IMR-90 (cell line): ENCODE results near the gene GPX6. TPM values are rescaled to one million over a fixed set of nuclear protein-coding genes. Genes with fewer than 3 reads are reported as not detected.

Source experiments
- ATAC-seq: fragments of 200-7000 bp; cut with Tn5 transposase; 2 replicates; pipeline ENCODE4 v1.9.1; 2020; ENCODE audit warnings: low read depth, mild to moderate bottlenecking, moderate library complexity
- BruUV-seq: library from RNA; stranded (reverse); fragments of 400-500 nt; replicated peaks from 2 replicates; lab custom pipeline; 2021; lab: Mats Ljungman, UMichigan
- CTCF ChIA-PET: fragments of 300-600 bp; formaldehyde crosslinking; extraction: SDS; loops from one replicate; lab custom pipeline; 2021; ENCODE audit warnings: antibody characterized with exemption; lab: Yijun Ruan, JAX
- POLR2A ChIA-PET: fragments of 300-600 bp; sonication (Branson Sonifier 250); formaldehyde crosslinking; loops from one replicate; lab custom pipeline; 2022; ENCODE audit warnings: antibody characterized with exemption; ENCODE audit not compliant: unreplicated experiment; lab: Charles Lee
- DNase-seq: peaks from one replicate; pipeline ENCODE4 v3.0.0; 2013
- H2AFZ ChIP-seq: replicated peaks from 2 replicates; pipeline ENCODE3; 2013; ENCODE audit warnings: low read length, mild to moderate bottlenecking; ENCODE audit not compliant: poor library complexity
- H2AK5ac ChIP-seq: 2 replicates; pipeline ENCODE4 v1.6.1; 2013; ENCODE audit warnings: low read depth, low read length, inconsistent platforms
- H2AK9ac ChIP-seq: replicated peaks from 2 replicates; pipeline ENCODE3; 2013; ENCODE audit warnings: mild to moderate bottlenecking, low read depth, low read length, moderate library complexity; ENCODE audit not compliant: poor library complexity
- H2BK120ac ChIP-seq: 2 replicates; pipeline ENCODE4 v1.6.1; 2013; ENCODE audit warnings: low read depth, low read length, inconsistent platforms
- H2BK15ac ChIP-seq: 3 replicates; pipeline ENCODE4 v1.6.1; 2013; ENCODE audit warnings: low read depth, low read length, inconsistent platforms
- H2BK20ac ChIP-seq: 2 replicates; pipeline ENCODE4 v1.6.1; 2013; ENCODE audit warnings: low read depth, mild to moderate bottlenecking, inconsistent platforms, low read length, moderate library complexity
- H2BK5ac ChIP-seq: 2 replicates; pipeline ENCODE4 v1.6.1; 2013; ENCODE audit warnings: mild to moderate bottlenecking, low read depth, low read length, inconsistent platforms; ENCODE audit not compliant: poor library complexity, severe bottlenecking
- H3K14ac ChIP-seq: replicated peaks from 2 replicates; pipeline ENCODE4 v1.6.1; 2013; ENCODE audit warnings: low read depth, low read length, inconsistent platforms
- H3K18ac ChIP-seq: 2 replicates; pipeline ENCODE4 v1.6.1; 2013; ENCODE audit warnings: low read depth, low read length, control low read depth
- H3K23ac ChIP-seq: 2 replicates; pipeline ENCODE4 v1.6.1; 2013; ENCODE audit warnings: low read depth, low read length, inconsistent platforms
- H3K27ac ChIP-seq: 2 replicates; pipeline ENCODE4 v1.5.1; 2013; ENCODE audit warnings: mild to moderate bottlenecking, control low read depth, low read length; ENCODE audit not compliant: insufficient read depth
- H3K27me3 ChIP-seq: 2 replicates; pipeline ENCODE4 v1.6.1; 2013; ENCODE audit warnings: low read length; ENCODE audit not compliant: control insufficient read depth, insufficient read depth
- H3K36me3 ChIP-seq: 2 replicates; pipeline ENCODE4 v1.6.1; 2013; ENCODE audit warnings: low read length, mixed read lengths; ENCODE audit not compliant: control insufficient read depth, insufficient read depth
- H3K4ac ChIP-seq: 2 replicates; pipeline ENCODE4 v1.6.1; 2013; ENCODE audit warnings: low read depth, low read length, inconsistent platforms
- H3K4me1 ChIP-seq: 2 replicates; pipeline ENCODE4 v1.6.1; 2013; ENCODE audit warnings: low read length, mixed read lengths; ENCODE audit not compliant: control insufficient read depth, insufficient read depth
- H3K4me2 ChIP-seq: 2 replicates; pipeline ENCODE4 v1.6.1; 2013; ENCODE audit warnings: low read depth, mild to moderate bottlenecking, control low read depth, low read length, moderate library complexity
- H3K4me3 ChIP-seq: 2 replicates; pipeline ENCODE4 v1.5.1; 2013; ENCODE audit warnings: low read depth, mild to moderate bottlenecking, control low read depth, low read length, moderate library complexity; ENCODE audit not compliant: insufficient read depth
- H3K56ac ChIP-seq: 2 replicates; pipeline ENCODE4 v1.6.1; 2013; ENCODE audit warnings: low read length, inconsistent platforms; ENCODE audit not compliant: insufficient read depth; ENCODE audit errors: extremely low read depth
- H3K79me1 ChIP-seq, 2 experiments: 2 replicates each; pipeline ENCODE4 v1.6.1; 2013; ENCODE audit warnings: low read length in 2 of 2, inconsistent platforms in 1 of 2, low read depth in 1 of 2
- H3K9ac ChIP-seq: 2 replicates; pipeline ENCODE4 v1.6.1; 2013; ENCODE audit warnings: low read depth, low read length, control low read depth
- H3K9me1 ChIP-seq: 2 replicates; pipeline ENCODE4 v1.6.1; 2013; ENCODE audit warnings: low read length, inconsistent platforms; ENCODE audit not compliant: insufficient read depth
- H3K9me3 ChIP-seq: 2 replicates; pipeline ENCODE4 v1.6.1; 2013; ENCODE audit warnings: low read length; ENCODE audit not compliant: control insufficient read depth, insufficient read depth
- H4K20me1 ChIP-seq: 2 replicates; pipeline ENCODE4 v1.6.1; 2013; ENCODE audit warnings: low read length, inconsistent platforms; ENCODE audit not compliant: insufficient read depth
- H4K5ac ChIP-seq: 2 replicates; pipeline ENCODE4 v1.6.1; 2013; ENCODE audit warnings: mild to moderate bottlenecking, low read depth, low read length, control low read depth
- H4K8ac ChIP-seq, 2 experiments: 2 replicates each; pipeline ENCODE4 v1.6.1; 2013; ENCODE audit warnings: low read depth in 2 of 2, low read length in 2 of 2, control low read depth in 1 of 2, inconsistent platforms in 1 of 2
- H4K91ac ChIP-seq: 2 replicates; pipeline ENCODE4 v1.6.1; 2013; ENCODE audit warnings: low read depth, low read length, inconsistent platforms; ENCODE audit not compliant: insufficient read depth
- BHLHE40 ChIP-seq: fragments of 150-350 bp; IDR thresholded peaks from 2 replicates; pipeline ENCODE4 v1.6.1; 2016; ENCODE audit warnings: mild to moderate bottlenecking, low read depth, low read length
- CEBPB ChIP-seq: IDR thresholded peaks from 2 replicates; pipeline ENCODE4 v1.6.1; 2012; ENCODE audit warnings: low read depth, low read length, improper control_type of control experiment
- CHD1 ChIP-seq: IDR thresholded peaks from 2 replicates; pipeline ENCODE4 v1.6.1; 2012; ENCODE audit warnings: low read depth, low read length, improper control_type of control experiment
- FOS ChIP-seq: fragments of 150-350 bp; IDR thresholded peaks from 2 replicates; pipeline ENCODE4 v1.6.1; 2016; ENCODE audit warnings: low read depth, low read length
- MAFK ChIP-seq: IDR thresholded peaks from 2 replicates; pipeline ENCODE4 v1.6.1; 2012; ENCODE audit warnings: low read depth, low read length, improper control_type of control experiment
- MAZ ChIP-seq: IDR thresholded peaks from 2 replicates; pipeline ENCODE4 v1.6.1; 2012; ENCODE audit warnings: low read depth, mild to moderate bottlenecking, low read length, improper control_type of control experiment, moderate library complexity, borderline replicate concordance
- MXI1 ChIP-seq: IDR thresholded peaks from 2 replicates; pipeline ENCODE4 v1.6.1; 2012; ENCODE audit warnings: low read depth, mild to moderate bottlenecking, low read length, moderate library complexity, borderline replicate concordance
- NFE2L2 ChIP-seq: fragments of 150-350 bp; IDR thresholded peaks from 2 replicates; pipeline ENCODE4 v1.6.1; 2016; ENCODE audit warnings: low read depth, mild to moderate bottlenecking, low read length
- POLR2A ChIP-seq: IDR thresholded peaks from 2 replicates; pipeline ENCODE4 v1.6.1; 2012; ENCODE audit warnings: mild to moderate bottlenecking, low read depth, low read length
- RAD21 ChIP-seq: IDR thresholded peaks from 2 replicates; pipeline ENCODE4 v1.6.1; 2012; ENCODE audit warnings: low read length, improper control_type of control experiment
- RCOR1 ChIP-seq: IDR thresholded peaks from 2 replicates; pipeline ENCODE4 v1.6.1; 2012; ENCODE audit warnings: mild to moderate bottlenecking, low read length, improper control_type of control experiment; ENCODE audit not compliant: insufficient replicate concordance
- RFX5 ChIP-seq: IDR thresholded peaks from 2 replicates; pipeline ENCODE4 v1.8.0; 2012; ENCODE audit warnings: low read depth, mild to moderate bottlenecking, low read length, moderate library complexity
- SMC3 ChIP-seq: fragments of 150-350 bp; IDR thresholded peaks from 2 replicates; pipeline ENCODE4 v1.6.1; 2016; ENCODE audit warnings: low read depth, mild to moderate bottlenecking, antibody characterized with exemption, low read length, moderate library complexity
- WGBS, 2 experiments: methylation state at CpG; one replicate each; pipeline versions ENCODE4 v1.1.5 to v1.1.7; 2013; ENCODE audit warnings: missing lambda C conversion rate in 2 of 2; ENCODE audit not compliant: insufficient read length in 1 of 2; ENCODE audit errors: extremely low coverage in 2 of 2; 5-methylcytosine and 5-hydroxymethylcytosine counted together
- dilution Hi-C: fragments of 300-500 bp; cut with HindIII; formaldehyde crosslinking; loops from one replicate; pipeline ENCODE4 v1.14.3; 2018; ENCODE audit warnings: low sequenced_read_pairs; ENCODE audit not compliant: unreplicated experiment
- in situ Hi-C: fragments of 300-500 bp; cut with MboI; formaldehyde crosslinking; loops from 3 replicates; pipeline ENCODE4 v1.14.3; 2019; ENCODE audit warnings: low sequenced_read_pairs, inconsistent platforms, mixed read lengths
- intact Hi-C: fragments of 100-400 bp; cut with micrococcal nuclease; formaldehyde crosslinking; loops from 2 replicates; pipeline ENCODE4 v1.10.0; 2022
- polyA plus RNA-seq, 3 experiments: library from polyadenylated mRNA; depleted of rRNA; stranded (reverse); fragments of >200 nt; gene quantifications; 2 replicates each; pipeline ENCODE4 v1.2.3, GENCODE V29; 2012; ENCODE audit warnings: low replicate concordance in 1 of 3
- total RNA-seq: library from RNA; depleted of rRNA; stranded (reverse); fragments of >200 nt; gene quantifications from 2 replicates; pipeline ENCODE4 v1.2.3, GENCODE V29; 2012
- TF ChIP-seq, protein P1 (sequence below): fragments of 150-350 bp; IDR thresholded peaks from 2 replicates; pipeline ENCODE4 v1.6.1; 2017; ENCODE audit warnings: mild to moderate bottlenecking, antibody characterized with exemption, low read length, low read depth
- TF ChIP-seq, protein P2 (sequence below): fragments of 150-350 bp; IDR thresholded peaks from 2 replicates; pipeline ENCODE4 v1.6.1; 2016; ENCODE audit warnings: low read depth, mild to moderate bottlenecking, low read length, moderate library complexity, borderline replicate concordance
- TF ChIP-seq, protein P3 (sequence below): conservative IDR thresholded peaks from 2 replicates; pipeline ENCODE4 v1.5.1; 2012; ENCODE audit warnings: mild to moderate bottlenecking, low read depth, low read length, improper control_type of control experiment

The GPX6 gene
- total and polyA plus RNA-seq, 2 of the 4 experiments (the other 2 are of a cell fraction) = not detected

DNA sequence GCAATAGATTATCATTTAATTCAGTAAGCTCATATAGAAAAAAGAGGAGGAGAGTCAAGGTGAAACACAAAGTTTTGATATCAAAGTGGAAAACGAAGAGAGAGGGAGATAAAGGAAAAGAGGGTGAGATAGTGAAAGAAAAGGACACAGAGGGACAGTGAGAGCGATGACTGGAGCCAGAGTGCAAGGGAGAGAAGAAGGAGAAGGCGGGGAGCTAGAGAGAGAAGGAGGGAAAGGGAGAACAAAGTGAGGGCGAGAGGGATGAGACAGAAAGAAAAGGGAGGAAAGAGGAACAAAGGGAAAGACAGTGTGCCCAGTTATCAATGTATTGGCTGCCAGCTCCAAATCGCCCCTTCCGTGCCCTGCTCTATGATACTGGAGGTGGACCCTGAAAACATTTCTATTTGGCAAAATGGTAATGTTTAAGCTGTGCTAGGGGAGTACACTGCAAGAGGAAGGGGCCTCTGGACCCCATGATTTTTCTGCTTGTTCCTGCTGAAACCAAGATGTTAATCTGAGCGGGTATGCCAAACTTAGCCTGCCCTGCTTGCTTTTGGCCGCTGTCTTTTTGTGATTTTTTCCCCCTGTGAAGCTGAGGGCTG lies 37.9 kb upstream of the GPX6 start:
- no peak for DNase-seq
- intact Hi-C loops = no loop called here
- no peaks in the 10 kb centered on the region for H3K79me1 ChIP-seq
- no peaks in the 10 kb centered on the region for H4K20me1 ChIP-seq
- TF ChIP-seq, protein P1, sequence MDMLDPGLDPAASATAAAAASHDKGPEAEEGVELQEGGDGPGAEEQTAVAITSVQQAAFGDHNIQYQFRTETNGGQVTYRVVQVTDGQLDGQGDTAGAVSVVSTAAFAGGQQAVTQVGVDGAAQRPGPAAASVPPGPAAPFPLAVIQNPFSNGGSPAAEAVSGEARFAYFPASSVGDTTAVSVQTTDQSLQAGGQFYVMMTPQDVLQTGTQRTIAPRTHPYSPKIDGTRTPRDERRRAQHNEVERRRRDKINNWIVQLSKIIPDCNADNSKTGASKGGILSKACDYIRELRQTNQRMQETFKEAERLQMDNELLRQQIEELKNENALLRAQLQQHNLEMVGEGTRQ = no peak
- TF ChIP-seq CEBPB = no peak
- no peak for TF ChIP-seq BHLHE40
- TF ChIP-seq, protein P2, sequence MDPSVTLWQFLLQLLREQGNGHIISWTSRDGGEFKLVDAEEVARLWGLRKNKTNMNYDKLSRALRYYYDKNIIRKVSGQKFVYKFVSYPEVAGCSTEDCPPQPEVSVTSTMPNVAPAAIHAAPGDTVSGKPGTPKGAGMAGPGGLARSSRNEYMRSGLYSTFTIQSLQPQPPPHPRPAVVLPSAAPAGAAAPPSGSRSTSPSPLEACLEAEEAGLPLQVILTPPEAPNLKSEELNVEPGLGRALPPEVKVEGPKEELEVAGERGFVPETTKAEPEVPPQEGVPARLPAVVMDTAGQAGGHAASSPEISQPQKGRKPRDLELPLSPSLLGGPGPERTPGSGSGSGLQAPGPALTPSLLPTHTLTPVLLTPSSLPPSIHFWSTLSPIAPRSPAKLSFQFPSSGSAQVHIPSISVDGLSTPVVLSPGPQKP = no peak
- no peak for TF ChIP-seq NFE2L2
- TF ChIP-seq RFX5 = no peak
- no peak for TF ChIP-seq RCOR1
- TF ChIP-seq FOS = no peak
- TF ChIP-seq MXI1 = no peak
- TF ChIP-seq, protein P3, sequence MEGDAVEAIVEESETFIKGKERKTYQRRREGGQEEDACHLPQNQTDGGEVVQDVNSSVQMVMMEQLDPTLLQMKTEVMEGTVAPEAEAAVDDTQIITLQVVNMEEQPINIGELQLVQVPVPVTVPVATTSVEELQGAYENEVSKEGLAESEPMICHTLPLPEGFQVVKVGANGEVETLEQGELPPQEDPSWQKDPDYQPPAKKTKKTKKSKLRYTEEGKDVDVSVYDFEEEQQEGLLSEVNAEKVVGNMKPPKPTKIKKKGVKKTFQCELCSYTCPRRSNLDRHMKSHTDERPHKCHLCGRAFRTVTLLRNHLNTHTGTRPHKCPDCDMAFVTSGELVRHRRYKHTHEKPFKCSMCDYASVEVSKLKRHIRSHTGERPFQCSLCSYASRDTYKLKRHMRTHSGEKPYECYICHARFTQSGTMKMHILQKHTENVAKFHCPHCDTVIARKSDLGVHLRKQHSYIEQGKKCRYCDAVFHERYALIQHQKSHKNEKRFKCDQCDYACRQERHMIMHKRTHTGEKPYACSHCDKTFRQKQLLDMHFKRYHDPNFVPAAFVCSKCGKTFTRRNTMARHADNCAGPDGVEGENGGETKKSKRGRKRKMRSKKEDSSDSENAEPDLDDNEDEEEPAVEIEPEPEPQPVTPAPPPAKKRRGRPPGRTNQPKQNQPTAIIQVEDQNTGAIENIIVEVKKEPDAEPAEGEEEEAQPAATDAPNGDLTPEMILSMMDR = no peak
- no peak for TF ChIP-seq SMC3
- TF ChIP-seq POLR2A = no peak
- TF ChIP-seq RAD21 = no peak
- no peak for TF ChIP-seq CHD1
- TF ChIP-seq MAFK = no peak
- no peak for TF ChIP-seq MAZ
- H2BK120ac ChIP-seq = no peak overlapping the region
- no peak overlapping the region for H4K5ac ChIP-seq
- H3K9ac ChIP-seq = no peak overlapping the region
- H2AFZ ChIP-seq = no peak overlapping the region
- BruUV-seq = no TSS peak
- ChIA-PET CTCF (interaction anchor here (0.6 kb wide), 1 partner anchor 33 kb away, joined by 3 read pairs; no protein-coding TSS in a partner anchor), POLR2A (no interaction called here)
- no peak overlapping the region for H3K18ac ChIP-seq
- no peak overlapping the region for H2BK20ac ChIP-seq
- in situ Hi-C loops = no loop called here
- WGBS, 2 experiments = 26% methylated on average over 4 of the region's 8 CpGs; no CpG with 5 or more reads in 1 of the 2 experiments
- dilution Hi-C loops = no loop called here
- no peaks in the 10 kb centered on the region for H3K36me3 ChIP-seq
- H3K14ac ChIP-seq = no peak overlapping the region
- no peak overlapping the region for H3K56ac ChIP-seq
- ATAC-seq = no peak
- no peaks in the 10 kb centered on the region for H3K9me3 ChIP-seq
- H3K4me1 ChIP-seq = no peaks in the 10 kb centered on the region
- no peak overlapping the region for H2AK9ac ChIP-seq
- no peak overlapping the region for H2AK5ac ChIP-seq
- no peak overlapping the region for H2BK15ac ChIP-seq
- H3K4me2 ChIP-seq = no peak overlapping the region
- no peak overlapping the region for H3K4me3 ChIP-seq
- no peak overlapping the region for H2BK5ac ChIP-seq
- no peak overlapping the region for H4K8ac ChIP-seq
- peaks cover 4% of the 10 kb centered on the region; the same call in 1 of the 2 replicates for H3K27me3 ChIP-seq
- H3K27ac ChIP-seq = no peak overlapping the region
- H3K23ac ChIP-seq = no peak overlapping the region
- no peak overlapping the region for H4K91ac ChIP-seq
- H3K4ac ChIP-seq = no peak overlapping the region
- no peaks in the 10 kb centered on the region for H3K9me1 ChIP-seq
